Activated T-cell treated with anti-CD3 and anti-CD28 coated beads, Interleukin-2, amount 50 U/mL, for 72 hours (primary cell): ENCODE results near the gene CEP43. TPM values are rescaled to one million over a fixed set of nuclear protein-coding genes. Genes with fewer than 3 reads are reported as not detected.

Source experiments
- ATAC-seq, 2 donors: fragments of 150-1000 bp; cut with Tn5 transposase; replicated peaks in 1 of 2; 2 replicates each; pipeline ENCODE4 v1.10.0; 2021; ENCODE audit warnings: moderate library complexity in 2 of 2, mild to moderate bottlenecking in 1 of 2
- DNase-seq, 2 donors: peaks; one replicate each; pipeline ENCODE4 v3.0.0; 2021 to 2022; ENCODE audit warnings: mixed read lengths in 1 of 2
- H3K27ac Mint-ChIP-seq: one replicate; pipeline ENCODE4 v1.8.0; 2022; ENCODE audit warnings: mild to moderate bottlenecking, moderate library complexity, mixed read lengths
- H3K27me3 Mint-ChIP-seq: one replicate; pipeline ENCODE4 v1.8.0; 2022; ENCODE audit warnings: low read depth, mixed read lengths
- H3K36me3 Mint-ChIP-seq, 2 donors: one replicate each; pipeline ENCODE4 v1.8.0; 2022; ENCODE audit warnings: mixed read lengths in 2 of 2, mild to moderate bottlenecking in 1 of 2; ENCODE audit not compliant: insufficient read depth in 2 of 2
- H3K4me1 Mint-ChIP-seq: one replicate; pipeline ENCODE4 v1.8.0; 2022; ENCODE audit warnings: low read depth, mixed read lengths
- H3K4me3 Mint-ChIP-seq, 2 donors: one replicate each; pipeline ENCODE4 v1.8.0; 2022; ENCODE audit warnings: mild to moderate bottlenecking in 2 of 2, mixed read lengths in 2 of 2, moderate library complexity in 2 of 2
- H3K9me3 Mint-ChIP-seq, 2 donors: one replicate each; pipeline ENCODE4 v1.8.0; 2022; ENCODE audit warnings: mixed read lengths in 2 of 2
- total RNA-seq, 2 donors: library from RNA; stranded (reverse); gene quantifications; one replicate each; pipeline ENCODE4 v1.2.3, GENCODE V29; 2022

The CEP43 gene
- total RNA-seq, 2 donors from 2014 or later: 17.9 to 20.7 TPM

GRCh38 chr6:167000759-167001158 lies 1.6 kb downstream of the CEP43 start:
- Mint-ChIP-seq H3K4me1 (peaks cover 28% of the 10 kb centered on the region), H3K27ac (peak overlapping the region; percentile 27)

GRCh38 chr6:167005350-167006159 lies 6.4 kb downstream of the CEP43 start:
- peaks cover 8 to 19% of the 10 kb centered on the region in 2 donors for H3K36me3 Mint-ChIP-seq
- peaks cover 14% of the 10 kb centered on the region for H3K4me1 Mint-ChIP-seq
- no peaks in the 10 kb centered on the region for H3K9me3 Mint-ChIP-seq
- ATAC-seq: no peak
- DNase-seq: no peak
- no peak overlapping the region for H3K4me3 Mint-ChIP-seq
- no peak overlapping the region for H3K27ac Mint-ChIP-seq
- H3K27me3 Mint-ChIP-seq: no peaks in the 10 kb centered on the region

More at GRCh38 chr6:167000759-167001158, 1.6 kb downstream of the CEP43 start:
- Mint-ChIP-seq H3K4me3 (peak overlapping the region; percentile 77 to 87), H3K9me3 (no peaks in the 10 kb centered on the region), H3K36me3 (peaks cover 4 to 8% of the 10 kb centered on the region in 2 donors), H3K27me3 (no peaks in the 10 kb centered on the region)
- no peak for ATAC-seq
- DNase-seq: no peak

- Mint-ChIP-seq H3K4me3 (no peak overlapping the region), H3K9me3 (no peaks in the 10 kb centered on the region), H3K36me3 (peaks cover 8 to 21% of the 10 kb centered on the region in 2 donors), H3K27me3 (no peaks in the 10 kb centered on the region), H3K4me1 (no peaks in the 10 kb centered on the region), H3K27ac (peak overlapping the region; percentile 47)
- no peak for ATAC-seq
- DNase-seq: no peak
These were observed 8.8 kb downstream of the CEP43 start for GRCh38 chr6:167007985-167008384.

- no peak for DNase-seq
- no peaks in the 10 kb centered on the region for H3K4me1 Mint-ChIP-seq
- no peak for ATAC-seq
- H3K27ac Mint-ChIP-seq: no peak overlapping the region
- no peaks in the 10 kb centered on the region for H3K27me3 Mint-ChIP-seq
- H3K4me3 Mint-ChIP-seq: no peak overlapping the region
- H3K36me3 Mint-ChIP-seq: peaks cover 4 to 16% of the 10 kb centered on the region in 2 donors
- no peaks in the 10 kb centered on the region for H3K9me3 Mint-ChIP-seq
These were observed 13.9 kb downstream of the CEP43 start for GRCh38 chr6:167013067-167013466.

GRCh38 chr6:167013946-167014345 lies 14.7 kb downstream of the CEP43 start:
- no peaks in the 10 kb centered on the region for H3K4me1 Mint-ChIP-seq
- H3K9me3 Mint-ChIP-seq: no peaks in the 10 kb centered on the region
- no peak overlapping the region for H3K27ac Mint-ChIP-seq
- H3K36me3 Mint-ChIP-seq: peaks cover 2 to 11% of the 10 kb centered on the region in 2 donors
- no peak for ATAC-seq
- H3K4me3 Mint-ChIP-seq: no peak overlapping the region
- H3K27me3 Mint-ChIP-seq: no peaks in the 10 kb centered on the region
- DNase-seq: no peak

- peaks cover under 1 to 9% of the 10 kb centered on the region in 2 donors for H3K36me3 Mint-ChIP-seq
- H3K4me3 Mint-ChIP-seq: no peak overlapping the region
- no peak overlapping the region for H3K27ac Mint-ChIP-seq
- H3K4me1 Mint-ChIP-seq: no peaks in the 10 kb centered on the region
- no peaks in the 10 kb centered on the region for H3K9me3 Mint-ChIP-seq
- DNase-seq: no peak
- no peak for ATAC-seq
- H3K27me3 Mint-ChIP-seq: no peaks in the 10 kb centered on the region
These were observed 16.1 kb downstream of the CEP43 start for GRCh38 chr6:167015302-167015701.

- no peaks in the 10 kb centered on the region for H3K9me3 Mint-ChIP-seq
- ATAC-seq (no peak), DNase-seq (no peak)
- peak overlapping the region in 1 of 2 donors; percentile 36 for H3K4me3 Mint-ChIP-seq
- H3K4me1 Mint-ChIP-seq: no peaks in the 10 kb centered on the region
- H3K27ac Mint-ChIP-seq: no peak overlapping the region
- no peaks in the 10 kb centered on the region for H3K27me3 Mint-ChIP-seq
- H3K36me3 Mint-ChIP-seq: peaks cover 0 to 7% of the 10 kb centered on the region in 2 donors
These were observed 21.0 kb downstream of the CEP43 start for GRCh38 chr6:167020206-167020605.

GRCh38 chr6:167027308-167027707 lies 28.1 kb downstream of the CEP43 start:
- Mint-ChIP-seq H3K36me3 (peaks cover 6 to 20% of the 10 kb centered on the region in 2 donors), H3K9me3 (no peaks in the 10 kb centered on the region), H3K4me1 (peaks cover 9% of the 10 kb centered on the region), H3K4me3 (no peak overlapping the region), H3K27ac (no peak overlapping the region), H3K27me3 (no peaks in the 10 kb centered on the region)
- DNase-seq (no peak), ATAC-seq (no peak)

- Mint-ChIP-seq H3K4me1 (peaks cover 9% of the 10 kb centered on the region), H3K36me3 (peaks cover 6 to 20% of the 10 kb centered on the region in 2 donors), H3K27me3 (no peaks in the 10 kb centered on the region), H3K27ac (no peak overlapping the region), H3K4me3 (no peak overlapping the region), H3K9me3 (no peaks in the 10 kb centered on the region)
- ATAC-seq: no peak
- no peak for DNase-seq
These were observed 28.6 kb downstream of the CEP43 start for GRCh38 chr6:167027772-167028171.

GRCh38 chr6:167030222-167031072 lies 31.2 kb downstream of the CEP43 start:
- H3K27ac Mint-ChIP-seq: no peak overlapping the region
- ATAC-seq: no peak
- no peak for DNase-seq
- H3K27me3 Mint-ChIP-seq: no peaks in the 10 kb centered on the region
- no peaks in the 10 kb centered on the region for H3K9me3 Mint-ChIP-seq
- H3K4me3 Mint-ChIP-seq: no peak overlapping the region
- peaks cover 9% of the 10 kb centered on the region for H3K4me1 Mint-ChIP-seq
- peaks cover 9 to 22% of the 10 kb centered on the region in 2 donors for H3K36me3 Mint-ChIP-seq

GRCh38 chr6:167031082-167031709 lies 32.0 kb downstream of the CEP43 start:
- Mint-ChIP-seq H3K9me3 (no peaks in the 10 kb centered on the region), H3K27ac (no peak overlapping the region), H3K36me3 (peaks cover 9 to 22% of the 10 kb centered on the region in 2 donors), H3K4me1 (peaks cover 9% of the 10 kb centered on the region), H3K4me3 (no peak overlapping the region), H3K27me3 (no peaks in the 10 kb centered on the region)
- peak; percentile 89 to 98 for ATAC-seq
- DNase-seq: no peak

- H3K36me3 Mint-ChIP-seq: peaks cover 7 to 16% of the 10 kb centered on the region in 2 donors
- ATAC-seq (no peak), DNase-seq (no peak)
- H3K4me1 Mint-ChIP-seq: peaks cover 9% of the 10 kb centered on the region
- no peak overlapping the region for H3K27ac Mint-ChIP-seq
- H3K9me3 Mint-ChIP-seq: no peaks in the 10 kb centered on the region
- no peak overlapping the region for H3K4me3 Mint-ChIP-seq
- H3K27me3 Mint-ChIP-seq: no peaks in the 10 kb centered on the region
These were observed 34.9 kb downstream of the CEP43 start for GRCh38 chr6:167034056-167034455.

- H3K4me1 Mint-ChIP-seq: peaks cover 11% of the 10 kb centered on the region
- no peaks in the 10 kb centered on the region for H3K9me3 Mint-ChIP-seq
- DNase-seq (no peak), ATAC-seq (no peak)
- peaks cover 3 to 15% of the 10 kb centered on the region in 2 donors for H3K36me3 Mint-ChIP-seq
- H3K4me3 Mint-ChIP-seq: no peak overlapping the region
- H3K27ac Mint-ChIP-seq: no peak overlapping the region
- no peaks in the 10 kb centered on the region for H3K27me3 Mint-ChIP-seq
These were observed 38.6 kb downstream of the CEP43 start for GRCh38 chr6:167037762-167038161.
